Aorta (tissue), 5 donors: Measurements from ENCODE around the gene MYPN. TPM values are rescaled to one million over a fixed set of nuclear protein-coding genes. Genes with fewer than 3 reads are reported as not detected.
A peak's percentile ranks its signal among the peaks of the same experiment; 100 is the strongest.
"Not testable (repeated sequence)": the region's sequence is repeated elsewhere in the genome, so short reads cannot be mapped to it uniquely, and the experiment has no call there.

Source experiments
- ATAC-seq: fragments of 200-7000 bp; cut with Tn5 transposase; one replicate; pipeline ENCODE4 v1.9.1; 2022; ENCODE audit warnings: moderate library complexity; ENCODE audit not compliant: low FRiP score
- DNase-seq, 2 donors: peaks; one replicate each; pipeline ENCODE4 v3.0.0-alpha.2; 2020
- H3K27ac ChIP-seq, 2 donors: one replicate each; pipeline ENCODE4 v1.5.1; 2013; ENCODE audit warnings: low read length in 2 of 2, mild to moderate bottlenecking in 2 of 2, moderate library complexity in 2 of 2, control low read depth in 1 of 2, inconsistent platforms in 1 of 2, low read depth in 1 of 2
- H3K27me3 ChIP-seq, 2 donors: one replicate each; pipeline ENCODE4 v1.6.1; 2013; ENCODE audit warnings: control low read depth in 1 of 2, low read length in 1 of 2, mild to moderate bottlenecking in 1 of 2, moderate library complexity in 1 of 2; ENCODE audit not compliant: insufficient read depth in 2 of 2, control insufficient read depth in 1 of 2
- H3K36me3 ChIP-seq, 2 donors: one replicate each; pipeline ENCODE4 v1.6.1; 2013; ENCODE audit warnings: control low read depth in 1 of 2, low read length in 1 of 2, mild to moderate bottlenecking in 1 of 2; ENCODE audit not compliant: insufficient read depth in 2 of 2, control insufficient read depth in 1 of 2
- H3K4me1 ChIP-seq, 2 donors: one replicate each; pipeline ENCODE4 v1.6.1; 2013; ENCODE audit warnings: low read length in 2 of 2, control low read depth in 1 of 2, mild to moderate bottlenecking in 1 of 2, moderate library complexity in 1 of 2; ENCODE audit not compliant: insufficient read depth in 2 of 2, control insufficient read depth in 1 of 2
- H3K4me3 ChIP-seq, 2 donors: one replicate each; pipeline ENCODE4 v1.5.1; 2013; ENCODE audit warnings: low read length in 2 of 2, control low read depth in 1 of 2, mild to moderate bottlenecking in 1 of 2
- H3K9me3 ChIP-seq: one replicate; pipeline ENCODE4 v1.6.1; 2013; ENCODE audit warnings: mild to moderate bottlenecking, low read length; ENCODE audit not compliant: control insufficient read depth
- WGBS, 2 donors: extraction: QIAGEN DNeasy Blood & Tissue Kit; methylation state at CpG; one replicate each; pipeline ENCODE4 v1.1.7; 2013; 5-methylcytosine and 5-hydroxymethylcytosine counted together
- intact Hi-C, 2 donors: fragments of 100-400 bp; cut with DNase I; formaldehyde crosslinking; loops; one replicate each; pipeline versions ENCODE4 v1.14.2 to v1.15.0; 2022
- polyA plus RNA-seq, 2 donors: library from polyadenylated mRNA; stranded (reverse); fragments of 200-250 nt; gene quantifications; one replicate each; pipeline ENCODE4 v1.2.3, GENCODE V29; 2013
- total RNA-seq, 2 donors: library from RNA; stranded (reverse); fragmentation: NEBNext Ultra II Directional; extraction: Animal tissue kit (Norgen Biotek cat#: 25700); gene quantifications; one replicate each; pipeline ENCODE4 v1.2.1, GENCODE V29; 2021
- donor health status: healthy with polysubstance abuse.
- donor health status: Bipolar disorder and iron deficiency.
- donor health status: DM: no; HTN: no; CAD: no.
- donor health status: DM: no; HTN: no; CAD: no.
- donor health status: DM: yes; HTN: yes; CAD: no.

MYPN gene
- total and polyA plus RNA-seq, 4 donors, result 0.10 to 0.25 TPM; not detected in 2

- not testable (repeated sequence) for H3K27me3 ChIP-seq, H3K4me1 ChIP-seq, H3K36me3 ChIP-seq, ATAC-seq, H3K4me3 ChIP-seq, H3K27ac ChIP-seq, H3K9me3 ChIP-seq
- intact Hi-C loops, result loop anchor here (10.0 kb wide), 2 partner anchors 221 to 259 kb away; partner anchors contain the start of genes HNRNPH3 (in 1 of the 2) and PBLD (in 1 of the 2)
- DNase-seq, result peak in 1 of 2 donors; percentile 50
- WGBS, 2 donors, result 97% methylated on average over 15 of the region's 15 CpGs
These were observed 33.2 kb upstream of the MYPN start for GRCh38 chr10:68076081-68076480.

- no peak for ATAC-seq
- H3K4me1 ChIP-seq, result no peaks in the 10 kb centered on the region
- WGBS, 2 donors, result 91 to 97% methylated on average over 5 of the region's 5 CpGs
- DNase-seq, result no peak
- H3K27ac ChIP-seq, result no peak overlapping the region
- H3K27me3 ChIP-seq, result no peaks in the 10 kb centered on the region
- no peaks in the 10 kb centered on the region for H3K9me3 ChIP-seq
- intact Hi-C loops, result loop anchor here (10.0 kb wide), 2 partner anchors 222 to 258 kb away; partner anchors contain the start of genes HNRNPH3 (in 1 of the 2) and PBLD (in 1 of the 2)
- H3K36me3 ChIP-seq, result no peaks in the 10 kb centered on the region
- no peak overlapping the region for H3K4me3 ChIP-seq
These were observed 32.3 kb upstream of the MYPN start for GRCh38 chr10:68077026-68077425.

GRCh38 chr10:68079434-68079833 lies 29.9 kb upstream of the MYPN start:
- DNase-seq (no peak), ATAC-seq (no peak)
- intact Hi-C loops, result loop anchor here (10.0 kb wide), 2 partner anchors 225 to 255 kb away; partner anchors contain the start of genes HNRNPH3 (in 1 of the 2) and PBLD (in 1 of the 2)
- H3K4me3 ChIP-seq, result no peak overlapping the region
- H3K36me3 ChIP-seq, result no peaks in the 10 kb centered on the region
- H3K9me3 ChIP-seq, result no peaks in the 10 kb centered on the region
- no peak overlapping the region for H3K27ac ChIP-seq
- H3K4me1 ChIP-seq, result no peaks in the 10 kb centered on the region
- 87 to 96% methylated on average over 1 of the region's 1 CpG for WGBS, 2 donors
- H3K27me3 ChIP-seq, result no peaks in the 10 kb centered on the region

GRCh38 chr10:68080853-68081431 lies 28.3 kb upstream of the MYPN start:
- intact Hi-C loops, result loop anchor here in 1 of 2 donors (2.0 kb wide), 1 partner anchor 76 kb away; no protein-coding TSS in a partner anchor
- WGBS, 2 donors, result 76 to 79% methylated on average over 5 of the region's 5 CpGs

GRCh38 chr10:68081916-68082315 lies 27.4 kb upstream of the MYPN start:
- Histone ChIP-seq H3K27ac (no peak overlapping the region), H3K9me3 (no peaks in the 10 kb centered on the region), H3K4me1 (no peaks in the 10 kb centered on the region), H3K36me3 (no peaks in the 10 kb centered on the region), H3K4me3 (no peak overlapping the region), H3K27me3 (no peaks in the 10 kb centered on the region)
- no peak for ATAC-seq
- intact Hi-C loops, result loop anchor here (2.0 kb wide), 1 partner anchor 75 kb away; no protein-coding TSS in a partner anchor
- 83 to 86% methylated on average over 6 of the region's 6 CpGs for WGBS, 2 donors
- DNase-seq, result no peak

More at GRCh38 chr10:68080853-68081431, 28.3 kb upstream of the MYPN start:
- DNase-seq (no peak), ATAC-seq (no peak)
- Histone ChIP-seq H3K4me1 (no peaks in the 10 kb centered on the region), H3K27ac (no peak overlapping the region), H3K9me3 (no peaks in the 10 kb centered on the region), H3K27me3 (no peaks in the 10 kb centered on the region), H3K4me3 (no peak overlapping the region), H3K36me3 (no peaks in the 10 kb centered on the region)

- no peak for ATAC-seq
These were observed 26.4 kb upstream of the MYPN start for GRCh38 chr10:68082872-68083271.

GRCh38 chr10:68083953-68084352 lies 25.3 kb upstream of the MYPN start:
- no peak overlapping the region for H3K4me3 ChIP-seq
- no peaks in the 10 kb centered on the region for H3K27me3 ChIP-seq
- DNase-seq (no peak), ATAC-seq (no peak)
- H3K9me3 ChIP-seq, result no peaks in the 10 kb centered on the region
- intact Hi-C loops, result loop anchor here in 1 of 2 donors (2.0 kb wide), 1 partner anchor 73 kb away; no protein-coding TSS in a partner anchor
- no peak overlapping the region for H3K27ac ChIP-seq
- H3K36me3 ChIP-seq, result no peaks in the 10 kb centered on the region
- no peaks in the 10 kb centered on the region for H3K4me1 ChIP-seq
- 14 to 35% methylated on average over 1 of the region's 1 CpG for WGBS, 2 donors

More at GRCh38 chr10:68082872-68083271, 26.4 kb upstream of the MYPN start:
- WGBS, 2 donors, result 5 to 8% methylated on average over 1 of the region's 1 CpG
- H3K4me1 ChIP-seq, result no peaks in the 10 kb centered on the region
- no peak overlapping the region for H3K27ac ChIP-seq
- H3K9me3 ChIP-seq, result no peaks in the 10 kb centered on the region
- H3K36me3 ChIP-seq, result no peaks in the 10 kb centered on the region
- no peaks in the 10 kb centered on the region for H3K27me3 ChIP-seq
- no peak for DNase-seq
- intact Hi-C loops, result loop anchor here in 1 of 2 donors (2.0 kb wide), 1 partner anchor 74 kb away; no protein-coding TSS in a partner anchor
- no peak overlapping the region for H3K4me3 ChIP-seq

- ATAC-seq (no peak), DNase-seq (no peak)
- intact Hi-C loops, result no loop called here
- Histone ChIP-seq H3K4me3 (no peak overlapping the region), H3K4me1 (no peaks in the 10 kb centered on the region), H3K9me3 (no peaks in the 10 kb centered on the region), H3K27ac (no peak overlapping the region), H3K27me3 (no peaks in the 10 kb centered on the region), H3K36me3 (no peaks in the 10 kb centered on the region)
- 86 to 90% methylated on average over 4 of the region's 4 CpGs for WGBS, 2 donors
These were observed 24.8 kb upstream of the MYPN start for GRCh38 chr10:68084469-68084868.

- intact Hi-C loops, result no loop called here
- WGBS, 2 donors, result 58 to 64% methylated on average over 2 of the region's 2 CpGs
- Histone ChIP-seq H3K4me1 (no peaks in the 10 kb centered on the region), H3K9me3 (no peaks in the 10 kb centered on the region), H3K27me3 (no peaks in the 10 kb centered on the region), H3K27ac (no peak overlapping the region), H3K36me3 (no peaks in the 10 kb centered on the region), H3K4me3 (no peak overlapping the region)
- DNase-seq (no peak), ATAC-seq (no peak)
These were observed 23.3 kb upstream of the MYPN start for GRCh38 chr10:68086011-68086410.
